Neural cell (in vitro differentiated cells): ENCODE results near the gene TMIGD3. TPM values are rescaled to one million over a fixed set of nuclear protein-coding genes. Genes with fewer than 3 reads are reported as not detected.

ENCODE experiments used
- H2AFZ ChIP-seq: fragments of 200-600, 300-800 bp; sonication (generic), shearing (Covaris generic); 2 replicates; pipeline ENCODE4 v1.6.0; 2014; ENCODE audit warnings: low read depth, mild to moderate bottlenecking, antibody characterized with exemption, low read length, moderate library complexity
- H3F3A ChIP-seq: fragments of 200-600 bp; shearing (Covaris generic); 2 replicates; pipeline ENCODE4 v1.6.1; 2016; ENCODE audit warnings: mild to moderate bottlenecking, moderate library complexity, mixed read lengths, antibody characterized with exemption, low read length; ENCODE audit not compliant: insufficient read depth, poor library complexity, severe bottlenecking
- H3K27ac ChIP-seq: fragments of 200-600, 300-800 bp; sonication (generic), shearing (Covaris generic); 2 replicates; pipeline ENCODE4 v1.5.1; 2014; ENCODE audit warnings: mild to moderate bottlenecking, low read length, moderate library complexity
- H3K27me3 ChIP-seq: fragments of 300-800, 200-600 bp; sonication (generic), shearing (Covaris generic); 2 replicates; pipeline ENCODE4 v1.6.0; 2014; ENCODE audit warnings: mild to moderate bottlenecking, low read depth, low read length, moderate library complexity; ENCODE audit not compliant: insufficient read depth
- H3K36me3 ChIP-seq: fragments of 300-800, 200-600 bp; sonication (generic), shearing (Covaris generic); 2 replicates; pipeline ENCODE4 v1.5.1; 2014; ENCODE audit warnings: mild to moderate bottlenecking, antibody characterized with exemption, low read length, moderate library complexity; ENCODE audit not compliant: insufficient read depth
- H3K4me2 ChIP-seq: fragments of 300-800, 200-600 bp; sonication (generic), shearing (Covaris generic); 2 replicates; pipeline ENCODE4 v1.6.0; 2014; ENCODE audit warnings: mild to moderate bottlenecking, low read length
- H3K4me3 ChIP-seq: fragments of 300-800, 200-600 bp; sonication (generic), shearing (Covaris generic); 2 replicates; pipeline ENCODE4 v1.5.1; 2014; ENCODE audit warnings: mild to moderate bottlenecking, low read length, moderate library complexity
- H3K79me2 ChIP-seq: fragments of 200-600 bp; shearing (Covaris generic); replicated peaks from 2 replicates; pipeline ENCODE4 v1.6.0; 2014; ENCODE audit warnings: mild to moderate bottlenecking, low read length, moderate library complexity; ENCODE audit not compliant: insufficient read depth
- H3K9ac ChIP-seq: fragments of 300-800, 200-600 bp; sonication (generic), shearing (Covaris generic); 2 replicates; pipeline ENCODE4 v1.6.1; 2016; ENCODE audit warnings: mild to moderate bottlenecking, low read length, mixed read lengths
- H3K9me2 ChIP-seq: fragments of 200-600 bp; shearing (Covaris generic); 2 replicates; pipeline ENCODE4 v1.6.1; 2016; ENCODE audit warnings: mild to moderate bottlenecking, low read length, mixed read lengths; ENCODE audit not compliant: insufficient read depth
- H3K9me3 ChIP-seq: fragments of 200-600, 300-800 bp; sonication (generic), shearing (Covaris generic); 2 replicates; pipeline ENCODE4 v1.6.1; 2016; ENCODE audit warnings: mild to moderate bottlenecking, mixed run types, low read length, moderate library complexity, mixed read lengths
- H4K20me1 ChIP-seq: fragments of 200-600 bp; shearing (Covaris generic); 2 replicates; pipeline ENCODE4 v1.6.1; 2016; ENCODE audit warnings: mild to moderate bottlenecking, mixed run types; ENCODE audit not compliant: insufficient read depth
- CTCF ChIP-seq: fragments of 450-650 bp; IDR thresholded peaks from 2 replicates; pipeline ENCODE4 v1.5.1; 2014; ENCODE audit warnings: antibody characterized with exemption, mild to moderate bottlenecking, moderate library complexity; ENCODE audit not compliant: poor library complexity, severe bottlenecking
- EP300 ChIP-seq: fragments of 450-650 bp; conservative IDR thresholded peaks from 2 replicates; pipeline ENCODE4 v1.6.1; 2014; ENCODE audit warnings: antibody characterized with exemption, mild to moderate bottlenecking, moderate library complexity; ENCODE audit not compliant: poor library complexity, severe bottlenecking
- EZH2 ChIP-seq: fragments of 200-600, 300-800 bp; shearing (Covaris generic), sonication (generic); IDR thresholded peaks from 2 replicates; pipeline ENCODE4 v1.6.1; 2014; ENCODE audit warnings: antibody characterized with exemption, low read length, borderline replicate concordance, mild to moderate bottlenecking; ENCODE audit not compliant: insufficient read depth, poor library complexity, severe bottlenecking
- MXI1 ChIP-seq: fragments of 450-650 bp; conservative IDR thresholded peaks from 2 replicates; pipeline ENCODE4 v1.6.1; 2014; ENCODE audit warnings: antibody characterized with exemption, mild to moderate bottlenecking; ENCODE audit not compliant: poor library complexity, severe bottlenecking
- POLR2AphosphoS5 ChIP-seq: IDR thresholded peaks from 2 replicates; pipeline ENCODE4 v1.6.1; 2012
- RAD21 ChIP-seq: fragments of 450-650 bp; conservative IDR thresholded peaks from 2 replicates; pipeline ENCODE4 v1.6.1; 2014; ENCODE audit warnings: antibody characterized with exemption, mild to moderate bottlenecking, moderate library complexity
- SMC3 ChIP-seq: fragments of 450-650 bp; conservative IDR thresholded peaks from 2 replicates; pipeline ENCODE4 v1.6.1; 2014; ENCODE audit warnings: antibody characterized with exemption, mild to moderate bottlenecking, moderate library complexity; ENCODE audit not compliant: poor library complexity
- TAF1 ChIP-seq: IDR thresholded peaks from 2 replicates; pipeline ENCODE4 v1.6.1; 2012; ENCODE audit warnings: low read depth
- polyA plus RNA-seq: library from polyadenylated mRNA; depleted of rRNA; stranded (reverse); fragments of >200 nt; gene quantifications from 2 replicates; pipeline ENCODE4 v1.2.3, GENCODE V29; 2014
- TF ChIP-seq, protein P1 (sequence below): IDR thresholded peaks from 2 replicates; pipeline ENCODE4 v1.6.1; 2012; ENCODE audit warnings: borderline replicate concordance

TMIGD3 gene
- polyA plus RNA-seq, 1 donor from 2014 or later: not detected

DNA sequence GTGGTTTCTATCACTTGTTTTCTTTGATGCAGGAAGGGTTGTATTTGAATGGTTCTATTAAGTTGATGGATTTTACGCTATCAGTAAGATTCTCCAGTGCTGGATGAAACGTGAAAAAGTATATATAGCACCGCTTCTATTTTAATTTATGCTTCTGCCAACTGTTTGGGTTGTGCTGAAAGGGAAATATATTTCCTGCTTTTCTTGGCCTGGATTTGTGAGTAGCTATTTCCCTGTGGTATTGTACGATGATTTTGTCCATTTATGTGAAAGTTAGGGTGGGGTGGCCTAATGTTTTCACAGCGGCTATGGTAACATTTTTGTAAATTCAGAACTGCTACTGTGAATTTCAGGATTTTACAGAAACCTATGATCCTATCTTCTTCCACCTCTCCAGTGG lies 29.3 kb downstream of the TMIGD3 start:
- Histone ChIP-seq H3K79me2 (no peaks in the 10 kb centered on the region), H3K9ac (no peak overlapping the region), H3K4me3 (no peak overlapping the region), H3K27me3 (no peaks in the 10 kb centered on the region), H3K4me2 (no peak overlapping the region), H4K20me1 (no peaks in the 10 kb centered on the region), H2AFZ (no peak overlapping the region), H3K9me2 (no peaks in the 10 kb centered on the region), H3K36me3 (no peaks in the 10 kb centered on the region), H3F3A (no peaks in the 10 kb centered on the region), H3K9me3 (no peaks in the 10 kb centered on the region), H3K27ac (no peak overlapping the region)
- TF ChIP-seq CTCF: no peak
- TF ChIP-seq TAF1: no peak
- no peak for TF ChIP-seq POLR2AphosphoS5
- TF ChIP-seq EP300: no peak
- TF ChIP-seq RAD21: no peak
- TF ChIP-seq MXI1: no peak
- no peak for TF ChIP-seq SMC3
- no peak for TF ChIP-seq EZH2
- TF ChIP-seq, protein P1, sequence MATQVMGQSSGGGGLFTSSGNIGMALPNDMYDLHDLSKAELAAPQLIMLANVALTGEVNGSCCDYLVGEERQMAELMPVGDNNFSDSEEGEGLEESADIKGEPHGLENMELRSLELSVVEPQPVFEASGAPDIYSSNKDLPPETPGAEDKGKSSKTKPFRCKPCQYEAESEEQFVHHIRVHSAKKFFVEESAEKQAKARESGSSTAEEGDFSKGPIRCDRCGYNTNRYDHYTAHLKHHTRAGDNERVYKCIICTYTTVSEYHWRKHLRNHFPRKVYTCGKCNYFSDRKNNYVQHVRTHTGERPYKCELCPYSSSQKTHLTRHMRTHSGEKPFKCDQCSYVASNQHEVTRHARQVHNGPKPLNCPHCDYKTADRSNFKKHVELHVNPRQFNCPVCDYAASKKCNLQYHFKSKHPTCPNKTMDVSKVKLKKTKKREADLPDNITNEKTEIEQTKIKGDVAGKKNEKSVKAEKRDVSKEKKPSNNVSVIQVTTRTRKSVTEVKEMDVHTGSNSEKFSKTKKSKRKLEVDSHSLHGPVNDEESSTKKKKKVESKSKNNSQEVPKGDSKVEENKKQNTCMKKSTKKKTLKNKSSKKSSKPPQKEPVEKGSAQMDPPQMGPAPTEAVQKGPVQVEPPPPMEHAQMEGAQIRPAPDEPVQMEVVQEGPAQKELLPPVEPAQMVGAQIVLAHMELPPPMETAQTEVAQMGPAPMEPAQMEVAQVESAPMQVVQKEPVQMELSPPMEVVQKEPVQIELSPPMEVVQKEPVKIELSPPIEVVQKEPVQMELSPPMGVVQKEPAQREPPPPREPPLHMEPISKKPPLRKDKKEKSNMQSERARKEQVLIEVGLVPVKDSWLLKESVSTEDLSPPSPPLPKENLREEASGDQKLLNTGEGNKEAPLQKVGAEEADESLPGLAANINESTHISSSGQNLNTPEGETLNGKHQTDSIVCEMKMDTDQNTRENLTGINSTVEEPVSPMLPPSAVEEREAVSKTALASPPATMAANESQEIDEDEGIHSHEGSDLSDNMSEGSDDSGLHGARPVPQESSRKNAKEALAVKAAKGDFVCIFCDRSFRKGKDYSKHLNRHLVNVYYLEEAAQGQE: no peak

DNA sequence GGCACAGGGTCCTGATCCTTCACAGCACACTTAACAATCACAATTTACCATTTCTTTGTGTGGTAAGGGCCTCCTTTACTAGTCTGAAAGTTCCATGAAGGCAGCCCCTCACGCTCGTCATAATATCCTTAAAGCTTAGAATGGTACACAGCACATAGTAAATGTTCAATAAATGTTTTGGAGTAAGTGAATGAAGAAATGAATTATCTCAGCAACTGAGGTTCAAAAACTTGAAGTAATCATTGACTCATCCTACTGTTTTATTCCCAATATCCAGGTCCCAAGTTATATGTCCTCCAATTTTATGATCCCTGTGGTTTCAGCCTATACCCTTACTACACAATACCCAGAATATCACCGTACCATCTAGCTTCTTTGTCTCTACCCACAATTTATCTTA lies 31.9 kb downstream of the TMIGD3 start:
- Histone ChIP-seq H3K27ac (no peak overlapping the region), H3K27me3 (no peaks in the 10 kb centered on the region), H3K9ac (no peak overlapping the region), H4K20me1 (no peaks in the 10 kb centered on the region), H3K36me3 (no peaks in the 10 kb centered on the region), H3K9me3 (no peaks in the 10 kb centered on the region), H3K79me2 (no peaks in the 10 kb centered on the region), H3F3A (no peaks in the 10 kb centered on the region), H3K4me3 (no peak overlapping the region), H3K4me2 (no peak overlapping the region), H3K9me2 (no peaks in the 10 kb centered on the region), H2AFZ (no peak overlapping the region)
- no peak for TF ChIP-seq EP300
- TF ChIP-seq, protein P1: no peak
- TF ChIP-seq SMC3: no peak
- TF ChIP-seq POLR2AphosphoS5: no peak
- TF ChIP-seq RAD21: no peak
- no peak for TF ChIP-seq TAF1
- no peak for TF ChIP-seq EZH2
- no peak for TF ChIP-seq CTCF
- TF ChIP-seq MXI1: no peak
